GM12892 (cell line): ENCODE data around the gene MROH7.

Experiments used
- DNase-seq: peaks from one replicate; pipeline ENCODE4 v3.0.0; 2011; ENCODE audit not compliant: insufficient read length
- FAIRE-seq: peaks from 2 replicates; lab custom pipeline; 2011; peaks lifted over from hg19 to GRCh38; lab: Jason Lieb, UNC
- POLR2A ChIP-seq: IDR thresholded peaks from 2 replicates; pipeline ENCODE4 v1.6.1; 2011; ENCODE audit warnings: low read depth, low read length, control low read depth
- POLR2AphosphoS5 ChIP-seq: IDR thresholded peaks from 2 replicates; pipeline ENCODE4 v1.6.1; 2011; ENCODE audit warnings: low read depth, low read length, control low read depth
- TAF1 ChIP-seq: IDR thresholded peaks from 2 replicates; pipeline ENCODE4 v1.6.1; 2011; ENCODE audit warnings: low read depth, mild to moderate bottlenecking, control low read depth, low read length, borderline replicate concordance

The MROH7 gene

GRCh38 chr1:54709547-54710292, 68.1 kb downstream of the MROH7 start:
- DNase-seq (no peak), FAIRE-seq (no peak)
- TF ChIP-seq TAF1 (no peak), POLR2AphosphoS5 (no peak), POLR2A (no peak)

- no peak for FAIRE-seq
- DNase-seq, result no peak
- TF ChIP-seq POLR2A (no peak), TAF1 (no peak), POLR2AphosphoS5 (no peak)
These were observed 68.8 kb downstream of the MROH7 start for GRCh38 chr1:54710434-54710833.

- FAIRE-seq, result no peak
- TF ChIP-seq POLR2AphosphoS5 (no peak), TAF1 (no peak), POLR2A (no peak)
- no peak for DNase-seq
These were observed 69.3 kb downstream of the MROH7 start for GRCh38 chr1:54710841-54711240.

- no peak for FAIRE-seq
- TF ChIP-seq POLR2A (no peak), TAF1 (no peak), POLR2AphosphoS5 (no peak)
- no peak for DNase-seq
These were observed 70.0 kb downstream of the MROH7 start for GRCh38 chr1:54711536-54711935.

- TF ChIP-seq TAF1, result no peak
- TF ChIP-seq POLR2A, result no peak
- TF ChIP-seq POLR2AphosphoS5, result no peak
- FAIRE-seq (no peak), DNase-seq (no peak)
These were observed 73.4 kb downstream of the MROH7 start for GRCh38 chr1:54714881-54715492.

- FAIRE-seq, result peak; percentile 93
- DNase-seq, result peak; percentile 90
- TF ChIP-seq TAF1 (peak; percentile 94), POLR2A (peak; percentile 95), POLR2AphosphoS5 (peak; percentile 95)
These were observed 74.1 kb downstream of the MROH7 start, which contains the start of gene TTC4 for GRCh38 chr1:54715493-54716298. TSS of gene TTC4 (plus strand) at chr1:54715861. CDS start at chr1:54715909, 48 bp downstream.

GRCh38 chr1:54716299-54717047, 74.9 kb downstream of the MROH7 start:
- DNase-seq, result no peak
- TF ChIP-seq POLR2A (no peak), TAF1 (no peak), POLR2AphosphoS5 (no peak)
- no peak for FAIRE-seq

GRCh38 chr1:54721719-54722118, 80.1 kb downstream of the MROH7 start:
- DNase-seq, result no peak
- TF ChIP-seq TAF1 (no peak), POLR2A (no peak), POLR2AphosphoS5 (no peak)
- FAIRE-seq, result no peak

GRCh38 chr1:54723985-54724384, 82.4 kb downstream of the MROH7 start:
- DNase-seq (no peak), FAIRE-seq (peak; percentile 17)
- no peak for TF ChIP-seq POLR2A
- no peak for TF ChIP-seq TAF1
- no peak for TF ChIP-seq POLR2AphosphoS5

- TF ChIP-seq POLR2AphosphoS5 (no peak), TAF1 (no peak), POLR2A (no peak)
- FAIRE-seq, result no peak
- DNase-seq, result no peak
These were observed 83.2 kb downstream of the MROH7 start for GRCh38 chr1:54724771-54725170.

- DNase-seq (no peak), FAIRE-seq (no peak)
- TF ChIP-seq POLR2A, result no peak
- no peak for TF ChIP-seq POLR2AphosphoS5
- TF ChIP-seq TAF1, result no peak
These were observed 86.4 kb downstream of the MROH7 start for GRCh38 chr1:54728027-54728426.
